IgD-negative memory B cell (primary cell): ENCODE results near the gene SREBF1. TPM values are rescaled to one million over a fixed set of nuclear protein-coding genes. Genes with fewer than 3 reads are reported as not detected.
"Not testable (repeated sequence)": the region's sequence is repeated elsewhere in the genome, so short reads cannot be mapped to it uniquely, and the experiment has no call there.

Experiments
- H3K27ac Mint-ChIP-seq, 3 donors: one replicate each; pipeline ENCODE4 v1.8.0; 2020 to 2022; ENCODE audit warnings: mild to moderate bottlenecking in 3 of 3, mixed read lengths in 3 of 3, moderate library complexity in 1 of 3
- H3K27me3 Mint-ChIP-seq: one replicate; pipeline ENCODE4 v1.8.0; 2021; ENCODE audit warnings: mixed read lengths
- H3K36me3 Mint-ChIP-seq: one replicate; pipeline ENCODE4 v1.8.0; 2020; ENCODE audit warnings: mild to moderate bottlenecking, mixed read lengths
- H3K4me1 Mint-ChIP-seq, 3 donors: one replicate each; pipeline ENCODE4 v1.8.0; 2020 to 2022; ENCODE audit warnings: mixed read lengths in 3 of 3, mild to moderate bottlenecking in 1 of 3
- H3K4me3 Mint-ChIP-seq, 4 donors: one replicate each; pipeline ENCODE4 v1.8.0; 2020 to 2022; ENCODE audit warnings: mild to moderate bottlenecking in 4 of 4, mixed read lengths in 4 of 4, moderate library complexity in 3 of 4
- H3K9me3 Mint-ChIP-seq, 3 donors: one replicate each; pipeline ENCODE4 v1.8.0; 2020 to 2021; ENCODE audit warnings: mixed read lengths in 3 of 3, mild to moderate bottlenecking in 1 of 3
- polyA plus RNA-seq: library from polyadenylated mRNA; unstranded; fragments of 300-500 nt; fragmentation: Illumina TruSeq; gene quantifications from one replicate; pipeline ENCODE4 v1.2.3, GENCODE V29; 2021

The SREBF1 gene
- polyA plus RNA-seq, 1 donor from 2014 or later, result 9.1 TPM

DNA sequence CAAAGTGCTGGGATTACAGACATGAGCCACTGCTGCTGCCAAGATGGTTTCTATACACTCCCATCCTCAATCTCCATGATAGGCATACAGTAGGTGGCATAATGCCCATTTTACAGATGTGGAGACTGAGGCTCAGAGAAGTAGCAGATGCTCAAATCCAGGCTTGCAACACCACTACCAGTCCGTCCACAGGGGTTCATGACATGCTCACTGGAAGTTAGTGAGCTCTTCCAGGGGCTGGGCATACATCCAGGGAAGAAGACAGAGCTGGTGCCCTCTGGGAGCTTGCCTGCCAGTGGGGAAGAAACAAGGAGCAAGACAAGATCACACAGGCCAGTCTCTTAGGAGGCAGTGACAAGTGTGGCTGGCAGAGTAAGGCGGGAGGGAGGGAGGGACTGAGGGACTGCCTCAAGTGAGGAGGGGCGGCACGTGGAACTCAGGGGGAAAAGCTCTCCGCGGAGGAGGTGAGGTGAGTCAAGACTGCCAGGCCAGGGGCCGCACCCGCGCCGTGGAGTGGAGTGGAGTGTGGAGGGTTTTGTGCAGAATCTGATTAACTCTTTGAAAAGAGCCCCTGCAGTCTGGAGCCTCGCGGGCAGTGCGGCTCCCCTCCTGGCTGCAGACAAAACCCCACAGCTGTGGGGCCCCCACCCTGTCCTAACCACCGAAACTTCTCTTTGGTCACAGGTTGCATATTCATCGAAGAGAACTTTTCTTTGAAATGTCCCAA is 27.9 kb downstream of the SREBF1 start:
- Mint-ChIP-seq H3K9me3 (no peaks in the 10 kb centered on the region), H3K4me3 (no peak overlapping the region), H3K27ac (no peak overlapping the region), H3K36me3 (no peaks in the 10 kb centered on the region), H3K4me1 (peaks cover 2 to 5% (median 4%) of the 10 kb centered on the region in 3 donors), H3K27me3 (no peaks in the 10 kb centered on the region)

DNA sequence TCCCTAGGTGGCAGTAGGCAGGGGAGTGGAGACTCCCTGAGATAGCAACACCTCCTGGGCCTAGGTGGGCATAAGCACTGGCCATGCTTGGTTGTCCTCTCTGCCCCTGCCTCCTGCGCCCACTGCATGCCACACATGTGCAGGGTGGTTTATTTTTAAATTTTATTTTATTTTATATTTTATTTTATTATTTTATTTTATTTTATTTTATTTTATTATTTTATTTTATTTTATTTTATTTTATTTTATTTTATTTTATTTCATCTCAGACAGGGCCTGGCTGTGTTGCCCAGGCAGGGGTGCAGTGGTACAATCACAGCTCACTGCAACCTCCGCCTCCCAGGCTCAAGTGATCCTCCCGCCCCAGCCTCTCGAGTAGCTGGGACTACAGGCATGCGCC is 28.6 kb downstream of the SREBF1 start:
- H3K27me3 Mint-ChIP-seq, H3K4me3 Mint-ChIP-seq, H3K9me3 Mint-ChIP-seq, H3K36me3 Mint-ChIP-seq, H3K27ac Mint-ChIP-seq, H3K4me1 Mint-ChIP-seq: not testable (repeated sequence)

DNA sequence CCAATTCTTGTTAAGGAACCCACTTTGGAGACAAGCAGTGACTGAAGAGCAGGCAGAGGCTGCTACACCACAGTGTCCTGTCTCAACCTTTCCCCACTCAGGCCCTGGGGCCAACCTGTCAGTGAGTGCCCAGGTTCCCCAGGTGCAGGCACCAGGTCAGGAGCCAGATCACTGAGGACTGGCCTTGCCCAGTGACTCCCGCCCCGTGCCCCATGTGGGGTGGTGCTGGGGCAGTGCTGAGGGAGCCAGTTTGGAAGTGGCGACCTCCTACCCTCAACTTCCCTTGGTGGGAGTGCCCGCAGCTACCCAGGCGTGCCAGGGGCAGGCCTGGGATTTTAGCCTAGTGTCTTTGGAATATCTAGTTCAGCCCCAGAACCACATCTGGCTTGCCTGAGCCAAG is 29.3 kb downstream of the SREBF1 start:
- no peak overlapping the region for H3K4me3 Mint-ChIP-seq
- no peaks in the 10 kb centered on the region for H3K36me3 Mint-ChIP-seq
- H3K4me1 Mint-ChIP-seq, result peaks cover 2 to 5% (median 4%) of the 10 kb centered on the region in 3 donors
- H3K27ac Mint-ChIP-seq, result no peak overlapping the region
- H3K27me3 Mint-ChIP-seq, result no peaks in the 10 kb centered on the region
- no peaks in the 10 kb centered on the region for H3K9me3 Mint-ChIP-seq

DNA sequence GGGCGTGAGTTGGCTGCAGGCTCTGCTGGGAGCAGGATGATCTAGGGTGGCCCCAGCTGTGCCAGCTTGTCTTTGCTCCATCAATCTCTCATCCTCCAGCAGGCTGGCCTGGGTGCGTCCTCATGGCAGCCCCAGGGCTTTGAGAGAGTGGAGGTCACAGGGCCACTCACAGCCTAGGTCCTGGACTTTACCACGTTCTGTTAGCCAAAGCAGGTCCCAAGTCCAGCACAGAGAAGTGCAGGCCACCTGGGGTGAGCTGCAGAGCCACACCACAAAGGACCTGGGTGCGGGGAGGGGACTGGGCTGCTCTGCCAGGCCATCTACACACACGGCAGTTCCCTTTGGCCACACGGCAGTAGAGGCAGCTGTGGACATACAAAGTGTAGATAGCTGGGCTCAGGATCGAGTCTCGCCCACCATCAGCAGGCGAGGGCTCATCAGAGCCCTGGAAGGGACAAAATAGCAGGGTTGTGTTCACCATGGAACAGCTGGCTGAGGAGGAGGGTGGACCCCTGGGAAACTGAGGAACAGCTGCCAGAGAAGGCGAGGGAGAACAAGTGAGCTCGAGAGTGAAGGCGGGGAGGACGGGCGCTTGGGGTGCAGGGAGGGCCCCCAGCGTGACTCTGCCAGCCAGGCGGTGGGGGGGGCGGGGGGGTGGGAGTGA is 30.0 kb downstream of the SREBF1 start:
- H3K4me1 Mint-ChIP-seq, result peaks cover 0 to 5% (median 4%) of the 10 kb centered on the region in 3 donors
- no peaks in the 10 kb centered on the region for H3K36me3 Mint-ChIP-seq
- no peaks in the 10 kb centered on the region for H3K27me3 Mint-ChIP-seq
- H3K4me3 Mint-ChIP-seq, result no peak overlapping the region
- no peak overlapping the region for H3K27ac Mint-ChIP-seq
- no peaks in the 10 kb centered on the region for H3K9me3 Mint-ChIP-seq

- no peaks in the 10 kb centered on the region for H3K27me3 Mint-ChIP-seq
- no peaks in the 10 kb centered on the region for H3K9me3 Mint-ChIP-seq
- no peaks in the 10 kb centered on the region for H3K36me3 Mint-ChIP-seq
- H3K4me1 Mint-ChIP-seq, result peaks cover 0 to 5% (median 4%) of the 10 kb centered on the region in 3 donors
- H3K4me3 Mint-ChIP-seq, result no peak overlapping the region
- H3K27ac Mint-ChIP-seq, result peak overlapping the region in 1 of 3 donors; percentile 91
These were observed 30.8 kb downstream of the SREBF1 start for GRCh38 chr17:17806035-17806434.

- H3K27ac Mint-ChIP-seq, result peak overlapping the region in 1 of 3 donors; percentile 91
- no peaks in the 10 kb centered on the region for H3K27me3 Mint-ChIP-seq
- peaks cover 0 to 5% (median 4%) of the 10 kb centered on the region in 3 donors for H3K4me1 Mint-ChIP-seq
- H3K9me3 Mint-ChIP-seq, result no peaks in the 10 kb centered on the region
- no peaks in the 10 kb centered on the region for H3K36me3 Mint-ChIP-seq
- H3K4me3 Mint-ChIP-seq, result no peak overlapping the region
These were observed 31.2 kb downstream of the SREBF1 start for GRCh38 chr17:17805575-17805974.

DNA sequence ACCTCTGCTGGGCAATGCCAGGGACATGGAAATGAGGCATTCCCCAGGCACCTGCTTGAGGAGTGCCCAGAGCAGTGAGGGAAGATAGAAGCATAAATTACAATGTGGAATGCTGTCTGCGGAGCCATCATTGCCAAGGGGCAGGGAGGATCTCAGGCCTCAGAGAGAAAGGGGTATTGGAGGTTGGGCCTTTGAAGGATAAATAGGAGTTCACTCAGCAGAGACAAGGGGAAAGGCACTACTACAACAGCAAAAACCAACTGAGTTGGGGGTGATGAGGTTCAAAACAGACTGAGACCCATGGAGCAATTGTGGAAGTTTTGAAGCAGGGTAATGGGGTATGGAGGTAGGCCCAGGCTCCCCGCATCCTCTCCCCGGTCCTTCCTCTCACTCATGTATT is 32.8 kb downstream of the SREBF1 start:
- Mint-ChIP-seq H3K27ac (no peak overlapping the region), H3K36me3 (no peaks in the 10 kb centered on the region), H3K4me3 (no peak overlapping the region), H3K9me3 (no peaks in the 10 kb centered on the region), H3K4me1 (peaks cover 0 to 4% (median 4%) of the 10 kb centered on the region in 3 donors), H3K27me3 (no peaks in the 10 kb centered on the region)

DNA sequence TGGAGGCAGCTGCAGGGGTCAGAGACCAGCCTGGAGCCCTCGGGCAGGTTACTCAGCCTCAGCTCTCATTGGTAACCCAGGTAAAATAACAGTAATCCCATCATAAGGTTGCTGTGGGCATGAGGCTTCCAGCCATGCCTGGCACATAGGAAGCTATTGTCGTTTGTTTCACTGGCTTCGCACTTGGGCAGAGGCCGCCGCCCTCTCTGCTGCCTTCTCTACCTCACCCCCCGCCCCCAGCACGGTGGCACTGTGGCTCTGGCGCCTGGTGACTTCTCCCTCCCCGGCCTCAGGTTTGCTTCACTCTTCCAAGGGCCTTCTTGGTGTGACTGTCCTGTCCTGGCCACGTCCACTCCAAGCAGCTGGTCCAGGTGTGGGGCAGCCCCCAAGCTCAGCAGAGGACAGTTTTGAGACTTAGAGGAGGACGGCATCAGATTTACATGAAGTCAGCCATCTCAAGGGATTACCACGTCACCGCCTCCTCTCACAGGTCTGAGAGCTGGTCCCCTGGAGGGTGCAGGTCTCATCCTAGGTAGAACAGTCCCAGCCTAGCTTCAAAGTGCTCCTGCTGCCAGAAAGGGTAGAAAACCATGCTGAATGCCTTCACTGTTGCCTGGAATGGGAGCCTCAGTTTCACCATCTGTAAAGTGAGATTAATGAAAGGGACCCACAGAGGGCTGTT is 34.8 kb downstream of the SREBF1 start:
- Mint-ChIP-seq H3K4me1 (no peaks in the 10 kb centered on the region), H3K36me3 (no peaks in the 10 kb centered on the region), H3K9me3 (no peaks in the 10 kb centered on the region), H3K27me3 (no peaks in the 10 kb centered on the region), H3K27ac (no peak overlapping the region), H3K4me3 (no peak overlapping the region)

- Mint-ChIP-seq H3K27me3 (no peaks in the 10 kb centered on the region), H3K4me3 (no peak overlapping the region), H3K36me3 (no peaks in the 10 kb centered on the region), H3K27ac (no peak overlapping the region), H3K4me1 (no peaks in the 10 kb centered on the region), H3K9me3 (no peaks in the 10 kb centered on the region)
These were observed 36.2 kb downstream of the SREBF1 start for GRCh38 chr17:17800504-17801021.

- Mint-ChIP-seq H3K4me1 (no peaks in the 10 kb centered on the region), H3K9me3 (no peaks in the 10 kb centered on the region), H3K27me3 (no peaks in the 10 kb centered on the region), H3K4me3 (no peak overlapping the region), H3K27ac (no peak overlapping the region), H3K36me3 (no peaks in the 10 kb centered on the region)
These were observed 38.1 kb downstream of the SREBF1 start for GRCh38 chr17:17798573-17799255.

- Mint-ChIP-seq H3K36me3 (no peaks in the 10 kb centered on the region), H3K27ac (no peak overlapping the region), H3K27me3 (no peaks in the 10 kb centered on the region)
These were observed 38.7 kb downstream of the SREBF1 start for GRCh38 chr17:17798010-17798556.

GRCh38 chr17:17797119-17797809 is 39.5 kb downstream of the SREBF1 start:
- no peaks in the 10 kb centered on the region for H3K27me3 Mint-ChIP-seq
- no peak overlapping the region for H3K4me3 Mint-ChIP-seq
- H3K36me3 Mint-ChIP-seq, result no peaks in the 10 kb centered on the region
- H3K27ac Mint-ChIP-seq, result no peak overlapping the region
- peaks cover 0 to 4% (median 2%) of the 10 kb centered on the region in 3 donors for H3K4me1 Mint-ChIP-seq
- H3K9me3 Mint-ChIP-seq, result no peaks in the 10 kb centered on the region

More at GRCh38 chr17:17798010-17798556, 38.7 kb downstream of the SREBF1 start:
- Mint-ChIP-seq H3K9me3 (no peaks in the 10 kb centered on the region), H3K4me3 (no peak overlapping the region), H3K4me1 (no peaks in the 10 kb centered on the region)

DNA sequence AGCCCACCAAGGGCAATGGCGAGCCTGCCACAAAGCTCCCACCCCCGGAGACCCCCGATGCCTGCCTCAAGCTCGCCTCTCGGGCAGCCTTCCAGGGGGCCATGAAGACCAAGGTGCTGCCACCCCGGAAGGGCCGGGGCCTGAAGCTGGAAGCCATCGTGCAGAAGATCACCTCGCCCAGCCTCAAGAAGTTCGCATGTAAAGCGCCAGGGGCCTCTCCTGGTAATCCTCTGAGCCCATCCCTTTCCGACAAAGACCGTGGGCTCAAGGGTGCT is 40.1 kb downstream of the SREBF1 start:
- Mint-ChIP-seq H3K27ac (no peak overlapping the region), H3K4me3 (no peak overlapping the region), H3K27me3 (no peaks in the 10 kb centered on the region), H3K36me3 (no peaks in the 10 kb centered on the region), H3K9me3 (no peaks in the 10 kb centered on the region), H3K4me1 (peaks cover 0 to 8% (median 4%) of the 10 kb centered on the region in 3 donors)

DNA sequence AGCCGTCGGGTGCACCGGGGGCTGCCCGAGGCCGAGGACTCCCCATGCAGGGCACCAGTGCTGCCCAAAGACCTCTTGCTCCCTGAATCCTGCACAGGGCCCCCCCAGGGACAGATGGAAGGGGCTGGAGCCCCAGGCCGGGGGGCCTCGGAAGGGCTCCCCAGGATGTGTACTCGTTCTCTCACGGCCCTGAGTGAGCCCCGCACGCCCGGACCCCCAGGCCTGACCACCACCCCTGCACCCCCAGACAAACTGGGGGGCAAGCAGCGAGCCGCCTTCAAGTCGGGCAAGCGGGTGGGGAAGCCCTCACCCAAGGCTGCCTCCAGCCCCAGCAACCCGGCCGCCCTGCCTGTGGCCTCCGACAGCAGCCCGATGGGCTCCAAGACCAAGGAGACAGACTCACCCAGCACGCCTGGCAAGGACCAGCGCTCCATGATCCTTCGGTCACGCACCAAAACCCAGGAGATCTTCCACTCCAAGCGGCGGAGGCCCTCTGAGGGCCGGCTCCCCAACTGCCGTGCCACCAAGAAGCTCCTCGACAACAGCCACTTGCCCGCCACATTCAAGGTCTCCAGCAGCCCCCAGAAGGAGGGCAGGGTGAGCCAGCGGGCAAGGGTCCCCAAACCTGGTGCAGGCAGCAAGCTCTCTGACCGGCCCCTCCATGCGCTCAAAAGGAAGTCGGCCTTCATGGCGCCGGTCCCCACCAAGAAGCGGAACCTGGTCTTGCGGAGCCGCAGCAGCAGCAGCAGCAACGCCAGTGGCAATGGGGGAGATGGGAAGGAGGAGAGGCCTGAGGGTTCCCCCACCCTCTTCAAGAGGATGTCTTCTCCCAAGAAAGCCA is 40.6 kb downstream of the SREBF1 start:
- Mint-ChIP-seq H3K36me3 (no peaks in the 10 kb centered on the region), H3K9me3 (no peaks in the 10 kb centered on the region), H3K4me3 (no peak overlapping the region), H3K27ac (no peak overlapping the region), H3K27me3 (no peaks in the 10 kb centered on the region), H3K4me1 (peaks cover 0 to 8% (median 4%) of the 10 kb centered on the region in 3 donors)
